Measurements from ENCODE around the gene KLC1. TPM values are rescaled to one million over a fixed set of nuclear protein-coding genes. Genes with fewer than 3 reads are reported as not detected.

Gene KLC1
- total RNA-seq, 1 experiment from 2014 or later = 121 TPM

DNA sequence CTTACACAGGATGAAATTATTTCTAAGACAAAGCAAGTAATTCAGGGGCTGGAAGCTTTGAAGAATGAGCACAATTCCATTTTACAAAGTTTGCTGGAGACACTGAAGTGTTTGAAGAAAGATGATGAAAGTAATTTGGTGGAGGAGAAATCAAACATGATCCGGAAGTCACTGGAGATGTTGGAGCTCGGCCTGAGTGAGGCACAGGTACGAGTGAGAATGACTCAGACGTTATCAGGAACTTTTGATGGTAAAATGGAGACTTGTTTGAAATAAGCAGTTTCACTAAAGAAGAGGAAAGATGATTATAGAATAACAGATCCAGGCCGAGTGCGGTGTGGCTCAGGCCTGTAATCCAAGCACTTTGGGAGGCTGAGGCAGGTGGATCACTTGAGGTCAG lies 25.6 kb downstream of the KLC1 start:
- H3K9me3 ChIP-seq (ENCODE audit: control insufficient read depth in 1 of 2, insufficient read depth in 1 of 2, low read depth in 1 of 2, low read length in 2 of 2) = no peaks in the 10 kb centered on the region
- H3K4me1 ChIP-seq (ENCODE audit: control insufficient read depth in 1 of 2, insufficient read depth in 2 of 2, low read length in 2 of 2) = no peaks in the 10 kb centered on the region
- no peaks in the 10 kb centered on the region for H3K27me3 ChIP-seq (ENCODE audit: insufficient read depth, low read length)
- POLR2A ChIA-PET = no interaction called here
- H2AFZ ChIP-seq (ENCODE audit: low read depth, low read length, poor library complexity, severe bottlenecking) = no peak overlapping the region
- H3K27ac ChIP-seq (ENCODE audit: low read depth, low read length) = no peak overlapping the region
- TF ChIP-seq, protein P1, sequence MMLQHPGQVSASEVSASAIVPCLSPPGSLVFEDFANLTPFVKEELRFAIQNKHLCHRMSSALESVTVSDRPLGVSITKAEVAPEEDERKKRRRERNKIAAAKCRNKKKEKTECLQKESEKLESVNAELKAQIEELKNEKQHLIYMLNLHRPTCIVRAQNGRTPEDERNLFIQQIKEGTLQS (IDR thresholded peaks at IDR 0.05) = no peak
- TF ChIP-seq ZFX (IDR thresholded peaks at IDR 0.05) (no peak), FOSL1 (IDR thresholded peaks at IDR 0.05; ENCODE audit: low read depth) (no peak), YY1 (IDR thresholded peaks at IDR 0.05; ENCODE audit: extremely low read depth, insufficient replicate concordance, low read depth, low read length) (no peak), EZH2 (IDR thresholded peaks at IDR 0.05) (no peak), POLR2AphosphoS5 (IDR thresholded peaks at IDR 0.05; ENCODE audit: low read depth, low read length) (no peak), SIN3A (IDR thresholded peaks at IDR 0.05; ENCODE audit: low read depth) (no peak), POLR2A (IDR thresholded peaks at IDR 0.05; ENCODE audit: borderline replicate concordance, extremely low read depth, insufficient read depth, insufficient read length) (no peak), ZNF274 (IDR thresholded peaks at IDR 0.05; ENCODE audit: low read depth, low read length) (no peak), JUND (IDR thresholded peaks at IDR 0.05) (no peak), EGR1 (IDR thresholded peaks at IDR 0.05; ENCODE audit: low read depth) (no peak), SP1 (IDR thresholded peaks at IDR 0.05; ENCODE audit: low read depth) (no peak), RAD21 (IDR thresholded peaks at IDR 0.05; ENCODE audit: low read depth) (no peak), CEBPB (IDR thresholded peaks at IDR 0.05; ENCODE audit: low read depth) (no peak)
- TF ChIP-seq, protein P2, sequence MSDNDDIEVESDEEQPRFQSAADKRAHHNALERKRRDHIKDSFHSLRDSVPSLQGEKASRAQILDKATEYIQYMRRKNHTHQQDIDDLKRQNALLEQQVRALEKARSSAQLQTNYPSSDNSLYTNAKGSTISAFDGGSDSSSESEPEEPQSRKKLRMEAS (IDR thresholded peaks at IDR 0.05) = no peak
- H3K36me3 ChIP-seq (ENCODE audit: control insufficient read depth in 1 of 2, insufficient read depth in 2 of 2, low read length in 2 of 2) = peaks cover 27 to 34% of the 10 kb centered on the region in 2 experiments
- no peak for ATAC-seq
- H3K4me3 ChIP-seq (replicated peaks in 1 of 2; ENCODE audit: low read depth in 1 of 2, low read length in 2 of 2) = no peak overlapping the region
- no peak overlapping the region for H3K4me2 ChIP-seq (ENCODE audit: low read length)
- CTCF ChIA-PET = no interaction called here
- no peak overlapping the region for H3K9ac ChIP-seq (ENCODE audit: low read length)
- intact Hi-C loops (cut with micrococcal nuclease) = no loop called here
- RAD21 ChIA-PET (ENCODE audit: low non-redundant PET in 1 of 2, low total read pairs in 2 of 2, uncharacterized antibody in 2 of 2, unreplicated experiment in 2 of 2) = no interaction called here
- H4K20me1 ChIP-seq (ENCODE audit: insufficient read depth) = no peaks in the 10 kb centered on the region; the same call in 1 of the 2 replicates
- peaks cover 77% of the 10 kb centered on the region for H3K79me2 ChIP-seq (ENCODE audit: insufficient read depth, low read length)
- BruUV-seq (replicated peaks) = no TSS peak
- DNase-seq (ENCODE audit: low read depth, low spot score) = no peak
- no peaks in the 10 kb centered on the region for H3K9me2 ChIP-seq (ENCODE audit: insufficient read depth)

Measured in HCT116 (cell line).